ENCODE data around the gene VWA5B1.

The VWA5B1 gene

GRCh38 chr1:20366463-20367115 lies 75.9 kb downstream of the VWA5B1 start:
- DNase-seq (ENCODE audit: low read depth in 2 of 2): no peak

DNA sequence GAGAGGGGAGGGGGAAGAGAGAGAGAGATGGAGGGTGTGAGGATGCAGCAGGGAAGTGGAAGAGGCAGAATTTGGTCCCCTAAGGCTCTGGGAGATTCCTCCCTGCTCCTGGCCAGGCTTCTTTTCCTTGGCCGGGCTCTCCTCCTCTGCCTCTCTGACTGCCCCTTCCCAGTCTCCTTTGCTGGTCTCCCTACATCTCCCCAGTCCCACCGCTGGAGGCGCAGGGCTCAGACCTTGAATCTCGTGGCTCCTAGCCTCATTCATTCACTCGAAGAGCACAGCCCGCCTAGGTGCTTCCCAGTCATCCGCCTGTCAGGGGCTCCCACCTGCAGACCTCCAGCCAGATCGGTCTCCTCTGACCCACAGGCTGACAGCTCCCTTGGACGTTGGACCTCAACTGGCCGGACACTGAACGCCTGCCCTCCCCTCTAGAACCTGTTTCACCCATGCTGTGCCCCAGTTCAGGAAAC lies 76.5 kb downstream of the VWA5B1 start:
- no peak for DNase-seq (ENCODE audit: low read depth in 2 of 2)

- no peak for DNase-seq (ENCODE audit: low read depth in 2 of 2)
These were observed 77.0 kb downstream of the VWA5B1 start for GRCh38 chr1:20367626-20368025.

GRCh38 chr1:20368866-20369470 lies 78.3 kb downstream of the VWA5B1 start:
- DNase-seq (ENCODE audit: low read depth in 2 of 2): no peak

GRCh38 chr1:20370698-20371097 lies 80.0 kb downstream of the VWA5B1 start:
- no peak for DNase-seq (ENCODE audit: low read depth in 2 of 2)

- DNase-seq (ENCODE audit: low read depth in 2 of 2): no peak
These were observed 80.7 kb downstream of the VWA5B1 start for GRCh38 chr1:20371411-20371810.

- no peak for DNase-seq (ENCODE audit: low read depth in 2 of 2)
These were observed 81.2 kb downstream of the VWA5B1 start for GRCh38 chr1:20371883-20372282.

- no peak for DNase-seq (ENCODE audit: low read depth in 2 of 2)
These were observed 82.0 kb downstream of the VWA5B1 start for GRCh38 chr1:20372676-20373075.

GRCh38 chr1:20373286-20373685 lies 82.6 kb downstream of the VWA5B1 start:
- no peak for DNase-seq (ENCODE audit: low read depth in 2 of 2)

- no peak for DNase-seq (ENCODE audit: low read depth in 2 of 2)
These were observed 83.1 kb downstream of the VWA5B1 start for GRCh38 chr1:20373764-20374163.

DNA sequence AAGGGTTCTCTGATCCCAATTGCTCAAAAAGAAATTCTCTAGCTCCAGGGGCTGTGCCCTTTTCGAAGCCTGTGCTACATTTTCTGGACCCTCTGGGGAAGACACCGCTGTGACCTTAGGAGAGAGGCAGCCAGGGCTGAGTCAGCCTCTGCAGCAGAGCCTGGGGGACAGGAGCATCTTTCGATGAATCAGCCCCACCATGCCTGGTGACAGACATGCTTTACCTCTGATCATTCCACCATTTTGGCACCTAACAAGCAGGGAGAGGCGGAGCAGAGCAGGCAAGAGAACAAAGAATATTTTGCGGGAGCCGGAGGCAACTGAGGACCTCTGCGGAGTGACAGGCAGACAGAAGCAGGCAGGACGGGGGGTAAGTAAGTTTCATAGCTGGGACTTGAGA lies 84.9 kb downstream of the VWA5B1 start:
- no peak for DNase-seq (ENCODE audit: low read depth in 2 of 2)

DNA sequence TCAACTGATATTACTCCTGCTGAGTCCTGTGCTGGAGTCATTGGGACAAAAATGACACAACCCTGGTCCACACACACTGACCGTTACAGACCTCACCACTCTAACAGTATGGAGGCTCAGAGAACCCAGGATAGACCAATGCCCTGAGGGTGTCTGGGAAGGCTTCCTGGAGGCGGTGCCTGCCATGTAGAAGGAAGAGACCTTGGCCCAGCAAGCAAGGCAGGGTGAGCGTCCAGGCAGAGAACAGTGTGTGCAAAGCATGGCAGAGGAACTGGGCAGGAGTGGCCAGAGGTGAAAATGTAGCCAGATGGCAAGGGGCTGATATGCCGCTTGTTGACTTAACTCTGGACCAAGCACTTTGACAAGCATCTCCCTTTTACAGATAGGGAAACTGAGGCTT lies 85.5 kb downstream of the VWA5B1 start:
- no peak for DNase-seq (ENCODE audit: low read depth in 2 of 2)

GRCh38 chr1:20376880-20377494 lies 86.3 kb downstream of the VWA5B1 start:
- DNase-seq (ENCODE audit: low read depth in 2 of 2): peak; percentile 31 to 62

DNA sequence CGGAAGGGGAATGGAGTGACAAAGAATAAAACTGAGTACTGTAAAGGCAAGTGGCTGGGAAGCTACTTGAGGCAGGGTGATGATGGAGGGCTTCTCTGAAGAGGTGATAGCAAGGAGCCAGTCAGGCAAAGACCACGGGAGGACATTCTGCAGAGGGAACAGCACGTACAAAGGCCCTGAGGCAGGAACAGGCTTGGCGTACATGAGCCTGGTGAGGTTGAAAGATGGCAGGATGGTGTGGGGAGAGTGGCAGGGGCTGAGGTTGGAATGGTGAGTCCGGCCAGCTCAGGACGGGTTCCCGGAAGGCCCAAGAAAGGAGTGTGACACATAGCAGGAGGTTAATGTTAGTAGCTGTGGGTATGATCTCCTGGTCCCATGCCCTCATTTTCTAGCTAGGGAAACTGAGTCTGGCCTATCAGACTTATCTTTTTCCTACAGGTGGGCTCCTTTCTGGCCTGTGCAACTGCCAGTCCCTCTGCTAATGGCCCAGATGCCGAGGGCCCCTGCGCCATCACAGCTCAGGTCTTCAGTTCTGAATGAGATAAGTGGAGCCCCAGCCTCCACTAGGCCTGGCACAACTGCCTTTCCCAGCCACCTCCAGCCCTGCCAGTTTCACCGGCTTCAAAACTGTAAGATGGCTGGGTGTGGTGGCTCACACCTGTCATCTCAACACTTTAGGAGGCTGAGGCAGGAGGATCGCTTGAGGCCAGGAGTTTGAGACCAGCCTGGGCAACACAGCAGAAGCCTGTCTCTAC lies 87.0 kb downstream of the VWA5B1 start:
- DNase-seq (ENCODE audit: low read depth in 2 of 2): no peak

GRCh38 chr1:20379075-20379474 lies 88.4 kb downstream of the VWA5B1 start:
- no peak for DNase-seq (ENCODE audit: low read depth in 2 of 2)

GRCh38 chr1:20380175-20380574 lies 89.5 kb downstream of the VWA5B1 start:
- no peak for DNase-seq (ENCODE audit: low read depth in 2 of 2)

DNA sequence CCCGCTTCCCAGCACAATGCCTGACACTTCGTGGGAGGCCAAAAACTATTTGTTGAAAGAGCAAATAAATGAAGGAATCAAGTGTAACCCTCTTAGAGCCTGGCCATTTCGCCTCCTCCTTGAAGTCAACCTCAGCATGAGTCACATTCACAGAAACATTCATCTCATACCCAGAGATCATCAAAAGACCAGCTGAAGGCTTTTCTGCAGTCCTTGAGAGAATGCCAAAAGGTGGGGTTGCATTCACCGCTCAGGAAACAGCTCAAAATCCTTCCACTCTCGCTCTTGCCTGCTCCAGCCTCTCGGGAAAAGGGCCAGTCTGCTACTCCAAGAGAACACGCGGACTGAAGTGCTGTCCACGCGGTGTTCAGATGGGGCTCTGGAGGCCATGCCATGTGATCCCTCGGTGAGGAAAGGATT lies 90.0 kb downstream of the VWA5B1 start:
- no peak for DNase-seq (ENCODE audit: low read depth in 2 of 2)

- DNase-seq (ENCODE audit: low read depth in 2 of 2): no peak
These were observed 90.5 kb downstream of the VWA5B1 start for GRCh38 chr1:20381045-20381641.

GRCh38 chr1:20381961-20382360 lies 91.3 kb downstream of the VWA5B1 start:
- DNase-seq (ENCODE audit: low read depth in 2 of 2): no peak

- DNase-seq (ENCODE audit: low read depth in 2 of 2): no peak
These were observed 92.0 kb downstream of the VWA5B1 start for GRCh38 chr1:20382711-20383110.

GRCh38 chr1:20383631-20384030 lies 93.0 kb downstream of the VWA5B1 start:
- no peak for DNase-seq (ENCODE audit: low read depth in 2 of 2)

DNA sequence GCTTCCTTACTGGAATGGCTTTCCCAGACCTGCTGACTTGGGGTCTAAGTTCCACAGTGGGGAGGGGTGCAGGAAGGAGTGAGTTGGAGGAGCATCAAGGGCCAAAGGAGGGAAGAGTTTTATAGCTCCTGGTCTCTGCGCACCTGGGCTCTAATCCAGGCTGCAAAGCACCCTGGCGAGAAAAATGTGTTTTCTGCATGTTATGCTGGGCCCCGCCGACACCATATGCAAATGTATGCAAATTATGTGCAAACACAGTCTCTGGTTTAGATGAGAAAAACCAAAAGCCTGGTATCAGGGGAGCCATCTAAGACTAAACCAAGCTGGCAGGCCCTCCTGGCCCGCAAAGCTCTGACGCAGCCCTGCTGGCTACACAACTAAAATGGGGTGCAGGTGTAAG lies 95.0 kb downstream of the VWA5B1 start:
- DNase-seq (ENCODE audit: low read depth in 2 of 2): no peak

All from stimulated activated CD8-positive, alpha-beta memory T cell treated with anti-CD3 and anti-CD28 coated beads, Interleukin-2, amount 100 ng/mL, for 48 hours (primary cell).